GM12872 (cell line): ENCODE results near the gene SPTB.

ENCODE experiments used
- CTCF ChIP-seq: IDR thresholded peaks from 3 replicates; pipeline ENCODE4 v1.5.1; 2011; ENCODE audit warnings: low read depth, mild to moderate bottlenecking, low read length, moderate library complexity; ENCODE audit not compliant: insufficient read depth

The SPTB gene

GRCh38 chr14:64879635-64880220, at the start of gene SPTB:
Gene SPTB (minus strand): TSS chr14:64879907. CDS start chr14:64823094, 56,813 bp downstream.
- no peak for TF ChIP-seq CTCF

GRCh38 chr14:64929014-64929359, 49.3 kb upstream of the SPTB start:
- TF ChIP-seq CTCF: no peak

GRCh38 chr14:64928239-64929013, 48.7 kb upstream of the SPTB start:
- TF ChIP-seq CTCF: no peak

- TF ChIP-seq CTCF: no peak
Observed at GRCh38 chr14:64927031-64927430, 47.3 kb upstream of the SPTB start.

GRCh38 chr14:64926398-64926995, 46.8 kb upstream of the SPTB start:
- TF ChIP-seq CTCF: no peak

- TF ChIP-seq CTCF: no peak
Observed at GRCh38 chr14:64923015-64923414, 43.3 kb upstream of the SPTB start.

GRCh38 chr14:64920465-64920864, 40.8 kb upstream of the SPTB start:
- TF ChIP-seq CTCF: no peak
